T-helper 1 cell treated with Interleukin-12 subunit alpha and Interleukin-12 subunit beta and Interleukin-4 antibody, amounts not matched to agents 30 ng/mL and 1 ng/mL, for 36 hours (primary cell): ENCODE results near the gene TSHZ2. TPM values are rescaled to one million over a fixed set of nuclear protein-coding genes. Genes with fewer than 3 reads are reported as not detected.

Experiments
- intact Hi-C: fragments of 100-400 bp; cut with micrococcal nuclease; formaldehyde crosslinking; loops from one replicate; pipeline ENCODE4 v1.15.1; 2024
- total RNA-seq: library from RNA; stranded (reverse); gene quantifications from 2 replicates; pipeline ENCODE4 v1.2.3, GENCODE V29; 2022

The TSHZ2 gene
- total RNA-seq, 1 donor from 2014 or later = 28.4 TPM

DNA sequence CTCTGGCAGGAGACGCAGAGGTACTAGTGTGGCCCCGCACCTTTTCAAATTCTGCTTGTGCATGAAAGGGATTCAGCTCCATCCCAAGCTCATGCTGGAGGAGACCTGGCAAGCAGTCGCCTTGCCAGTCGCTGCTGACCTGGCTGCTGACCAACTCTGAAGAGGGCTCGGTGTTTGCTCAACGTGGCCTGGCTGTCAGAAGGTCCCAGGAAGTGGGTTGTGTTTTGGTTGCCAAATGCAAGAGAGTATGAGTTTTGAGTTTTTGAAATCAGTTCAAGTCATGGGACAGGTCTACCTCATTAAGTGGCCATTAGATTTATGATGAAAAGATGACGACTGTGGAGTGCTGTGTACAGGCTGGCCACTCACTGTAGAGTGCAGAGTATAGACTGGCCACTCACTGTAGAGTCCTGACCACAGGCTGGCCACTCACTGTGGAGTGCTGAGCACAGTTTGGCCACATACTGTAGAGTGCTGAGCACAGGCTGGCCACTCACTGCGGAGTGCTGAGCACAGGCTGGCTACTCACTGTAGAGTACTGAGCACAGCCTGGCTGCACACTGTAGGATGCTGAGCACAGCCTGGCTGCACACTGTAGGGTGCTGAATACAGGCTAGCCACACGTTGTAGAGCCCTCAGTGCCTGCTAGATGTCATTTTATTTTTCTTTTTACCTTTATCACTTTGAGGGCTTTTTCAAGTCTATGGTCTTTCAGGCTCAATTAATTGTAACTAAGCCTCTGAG, 427.6 kb downstream of the TSHZ2 start:
- intact Hi-C loops = no loop called here

DNA sequence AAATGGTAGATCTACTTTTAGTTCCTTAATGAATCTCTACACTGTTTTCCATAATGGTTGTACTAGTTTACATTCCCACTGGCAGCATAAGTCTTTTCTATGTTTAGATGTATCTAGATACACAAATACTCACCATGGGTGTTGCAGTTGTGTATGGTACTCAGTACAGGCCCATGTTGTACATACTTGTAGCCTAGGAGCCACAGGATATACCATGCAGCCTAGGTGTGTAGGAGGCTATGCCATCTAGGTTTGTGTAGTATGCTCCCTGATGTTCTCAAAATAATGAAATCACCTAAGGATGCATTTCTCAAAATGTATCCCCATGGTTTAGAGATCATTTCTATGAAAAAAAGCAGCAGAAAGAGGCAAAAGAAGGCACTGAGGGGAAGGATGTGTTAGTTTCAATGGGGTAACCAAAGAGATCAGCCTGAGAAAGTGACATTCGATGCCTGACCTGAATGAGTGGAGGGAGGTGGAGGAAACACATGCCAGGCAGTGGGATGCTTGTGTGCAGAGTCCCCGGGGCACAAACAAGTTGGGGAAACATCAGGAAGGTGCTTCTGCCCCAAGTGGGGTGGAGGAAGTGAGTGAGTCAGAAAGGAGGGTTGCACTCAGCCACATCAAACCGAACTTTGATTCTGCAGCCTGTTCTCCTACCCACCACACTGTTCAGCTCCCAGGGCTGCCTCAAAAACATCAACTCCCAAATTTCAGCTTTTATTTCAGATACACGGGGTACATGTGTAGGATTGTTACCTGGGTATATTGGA, 430.3 kb downstream of the TSHZ2 start:
- intact Hi-C loops = loop anchor here (1.0 kb wide), 1 partner anchor 11 kb away; no protein-coding TSS in a partner anchor

DNA sequence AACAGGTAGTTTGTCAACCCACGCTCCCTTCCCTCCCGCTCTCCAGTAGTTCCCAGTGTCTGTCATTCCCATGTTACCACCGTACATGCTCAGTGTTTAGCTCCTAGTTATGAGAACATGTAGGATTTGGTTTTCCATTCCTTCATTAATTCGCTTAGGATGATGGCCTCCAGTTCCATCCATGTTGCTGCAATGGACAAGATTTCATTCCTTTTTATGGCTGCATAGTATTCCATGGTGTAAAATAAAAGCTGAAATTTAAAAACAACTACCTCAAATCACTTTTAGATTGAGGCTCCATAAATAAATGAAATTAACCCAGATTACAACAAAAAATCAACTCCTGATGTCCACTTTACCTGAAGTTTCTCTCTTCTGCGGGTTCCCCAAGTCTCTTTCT, 430.9 kb downstream of the TSHZ2 start:
- intact Hi-C loops = loop anchor here (1.0 kb wide), 1 partner anchor 12 kb away; no protein-coding TSS in a partner anchor

DNA sequence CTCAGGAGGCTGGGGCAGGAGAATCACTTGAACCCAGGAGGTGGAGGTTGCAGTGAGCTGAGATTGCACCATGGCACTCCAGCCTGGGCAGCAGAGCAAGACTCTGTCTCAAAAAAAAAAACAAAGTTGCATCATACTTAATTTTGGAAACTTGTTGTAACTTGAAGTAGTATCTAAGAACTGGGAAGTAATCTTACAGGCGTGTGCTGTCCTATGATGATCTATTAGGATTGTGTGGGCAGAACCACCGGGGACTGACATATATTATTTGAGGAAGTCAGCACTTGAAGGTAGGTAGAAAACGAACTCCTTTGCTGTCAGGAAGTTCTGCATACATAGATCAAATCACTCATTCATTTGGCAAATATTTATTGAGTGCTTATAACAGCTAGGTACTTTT, 433.0 kb downstream of the TSHZ2 start:
- intact Hi-C loops = no loop called here

DNA sequence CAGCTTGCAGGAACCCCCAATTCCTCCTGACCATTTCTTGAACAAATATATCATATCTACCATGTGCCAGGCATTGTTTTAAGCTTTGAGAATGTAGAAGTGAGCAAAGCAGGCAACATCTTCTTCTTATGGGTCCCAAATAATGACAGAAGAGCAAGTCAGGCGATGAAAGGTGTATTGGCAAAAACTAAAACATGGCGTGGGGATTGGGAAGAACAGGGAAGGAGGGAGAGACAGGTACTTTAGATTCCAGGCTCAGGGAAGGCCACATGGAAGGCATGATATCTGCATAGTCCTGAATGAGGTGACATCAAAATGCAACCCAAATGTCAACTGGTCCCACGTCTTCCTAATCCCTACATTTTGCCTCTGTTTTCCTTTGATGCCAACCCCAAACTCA, 434.4 kb downstream of the TSHZ2 start:
- intact Hi-C loops = no loop called here

DNA sequence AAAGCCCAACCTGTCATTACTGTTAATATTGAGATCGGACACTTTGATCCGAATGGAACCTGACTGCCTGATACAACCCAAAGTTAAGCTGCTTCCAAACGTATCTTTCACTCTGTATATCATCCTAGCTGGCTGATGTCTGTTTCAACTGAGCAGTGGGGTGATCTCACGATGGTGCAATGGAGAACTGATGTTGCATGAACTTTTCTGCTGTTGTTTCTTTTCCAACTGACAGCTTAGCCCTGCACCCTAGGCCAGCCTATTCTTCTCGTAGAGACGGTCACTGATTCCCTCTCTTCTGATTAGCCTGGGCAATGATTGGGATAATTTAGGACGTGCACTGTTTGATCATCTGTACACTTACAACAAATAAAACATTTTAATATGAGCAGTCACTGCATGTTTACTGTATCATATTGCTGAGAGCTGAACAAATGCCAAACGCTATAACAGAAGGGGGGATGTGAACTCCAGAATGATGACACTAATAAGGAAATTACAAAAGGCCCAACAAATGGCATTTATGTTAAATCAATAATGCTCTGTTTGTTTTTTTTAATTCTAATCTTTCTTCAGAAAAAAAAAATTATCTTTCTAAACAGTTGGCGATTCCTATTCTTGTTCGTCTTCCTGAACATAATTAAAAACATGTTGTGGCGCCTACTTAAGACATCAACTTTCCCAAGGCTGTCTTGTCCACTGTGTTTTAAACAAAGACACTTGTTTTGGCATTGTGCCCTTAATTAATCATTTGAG, 436.7 kb downstream of the TSHZ2 start:
- intact Hi-C loops = no loop called here

DNA sequence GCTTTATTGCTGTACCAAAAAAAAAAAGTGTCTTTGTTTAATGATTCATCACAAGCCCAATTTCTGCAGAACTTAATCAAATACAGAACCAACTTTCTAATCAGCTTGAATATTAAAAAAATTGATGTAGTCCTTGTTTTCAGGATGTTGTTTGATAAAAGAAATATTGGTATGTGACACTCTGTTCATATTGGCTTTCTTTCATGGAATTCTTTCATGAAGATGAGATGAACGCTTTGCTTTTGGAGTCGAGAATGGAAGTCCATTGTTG, 437.2 kb downstream of the TSHZ2 start:
- intact Hi-C loops = no loop called here

DNA sequence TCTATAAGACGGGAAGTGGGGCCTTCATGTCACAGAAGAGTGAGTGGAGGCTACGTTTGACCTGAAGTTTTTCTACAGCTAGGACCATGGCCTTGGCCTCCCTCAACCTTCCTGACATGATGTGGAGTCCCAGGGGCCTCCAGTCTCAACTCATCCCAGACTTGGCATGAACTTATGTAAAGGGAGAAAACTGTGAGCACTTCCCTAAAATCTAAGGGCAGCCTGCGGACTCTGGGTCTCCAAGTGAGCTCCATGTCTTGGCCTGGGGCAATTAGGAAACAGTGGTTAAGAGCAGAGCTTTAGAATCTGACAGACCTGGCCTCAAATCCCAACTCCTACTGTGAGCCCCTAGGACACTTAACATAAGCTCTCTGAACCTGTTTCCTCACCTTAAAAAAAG, 439.0 kb downstream of the TSHZ2 start:
- intact Hi-C loops = loop anchor here (5.0 kb wide), 1 partner anchor 136 kb away; no protein-coding TSS in a partner anchor

DNA sequence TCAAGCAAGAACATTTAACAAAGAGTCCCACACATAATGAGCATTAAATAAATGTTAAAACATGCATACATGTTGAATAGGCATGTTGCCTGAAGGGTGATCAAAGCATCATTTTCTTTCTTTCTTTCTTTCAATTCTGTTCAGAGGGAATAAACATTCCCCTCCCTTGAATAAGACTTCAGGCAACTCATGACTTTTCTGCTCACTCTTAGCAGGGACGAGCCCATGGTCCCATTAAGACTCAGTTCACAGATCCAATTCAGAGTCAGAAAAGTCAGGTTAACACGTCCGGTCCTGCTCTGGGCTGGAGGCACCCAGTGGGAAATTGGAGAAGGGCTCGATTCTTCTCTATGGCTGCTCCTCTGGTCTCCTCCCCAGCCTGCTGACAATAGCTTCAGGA, 439.7 kb downstream of the TSHZ2 start:
- intact Hi-C loops = loop anchor here (5.0 kb wide), 1 partner anchor 135 kb away; no protein-coding TSS in a partner anchor

DNA sequence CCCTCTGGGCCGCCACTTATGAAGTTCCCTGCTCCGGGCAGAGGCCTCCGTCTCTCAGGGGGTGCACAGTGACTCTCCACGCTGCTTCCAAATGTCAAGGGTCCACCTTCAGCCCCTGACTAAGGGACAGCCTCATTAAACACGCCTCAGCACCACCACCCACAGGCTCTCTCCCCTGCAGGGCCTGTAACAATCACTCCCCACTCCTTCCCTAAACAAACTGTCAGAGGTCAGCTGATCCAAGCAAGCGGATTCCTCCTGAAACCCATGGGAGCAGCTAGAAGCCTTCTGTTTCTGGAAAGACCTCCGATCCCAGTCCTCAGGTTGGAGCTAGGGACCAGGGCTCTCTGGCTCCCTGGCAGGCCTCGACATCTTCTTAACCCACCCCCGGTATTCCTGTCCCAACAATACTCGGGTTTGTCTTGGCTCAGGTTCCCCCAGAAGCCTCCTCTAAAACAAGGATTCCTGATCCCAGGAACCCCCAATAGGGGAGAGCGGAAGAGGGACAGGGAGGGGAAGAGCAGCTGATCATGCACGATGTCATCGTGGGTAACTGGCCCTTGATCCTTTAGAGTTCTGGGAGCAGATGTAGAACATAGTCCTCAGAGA, 440.5 kb downstream of the TSHZ2 start:
- intact Hi-C loops = loop anchor here (1.0 to 5.0 kb wide), 3 partner anchors 135 to 650 kb away; no protein-coding TSS in a partner anchor

DNA sequence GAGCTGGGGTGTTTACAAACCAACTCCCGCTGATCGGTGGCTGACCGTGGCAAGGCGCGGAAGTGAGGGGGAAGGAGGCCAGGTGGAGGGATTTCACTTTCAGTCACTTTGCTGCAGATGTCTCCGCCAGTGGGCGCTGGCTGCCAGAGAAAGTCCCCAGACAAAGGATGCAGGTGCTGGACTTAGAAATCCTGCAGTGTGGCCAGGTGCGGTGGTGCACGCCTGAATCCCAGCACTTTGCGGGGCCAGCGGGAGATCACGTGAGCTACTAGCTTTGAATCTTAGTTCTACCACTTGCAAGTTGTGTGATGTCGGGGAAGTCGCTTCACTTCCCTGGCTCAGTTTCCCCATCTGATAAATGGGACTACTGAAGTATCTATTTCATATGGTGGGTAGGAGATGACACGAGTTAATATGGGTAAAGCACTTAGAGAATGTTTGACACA, 441.1 kb downstream of the TSHZ2 start:
- intact Hi-C loops = loop anchor here (1.0 to 5.0 kb wide), 3 partner anchors 134 to 649 kb away; no protein-coding TSS in a partner anchor

DNA sequence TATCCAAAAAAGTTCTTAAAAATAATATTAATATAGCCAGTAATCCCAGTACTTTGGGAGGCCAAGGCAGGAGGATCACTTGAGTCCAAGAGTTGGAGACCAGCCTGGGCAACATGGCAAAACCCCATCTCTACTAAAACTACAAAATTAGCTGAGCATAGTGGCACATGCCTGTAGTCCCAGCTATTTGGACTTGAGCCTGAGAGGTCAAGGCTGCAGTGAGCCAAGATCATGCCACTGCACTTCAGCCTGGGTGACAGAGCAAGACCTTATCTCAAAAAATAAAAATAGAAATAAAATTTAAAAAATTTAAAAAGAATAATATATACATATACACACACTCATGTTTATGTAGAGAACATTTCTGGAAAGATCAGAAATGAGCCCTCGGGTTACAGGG, 441.7 kb downstream of the TSHZ2 start:
- intact Hi-C loops = loop anchor here (1.0 to 5.0 kb wide), 3 partner anchors 133 to 648 kb away; no protein-coding TSS in a partner anchor

DNA sequence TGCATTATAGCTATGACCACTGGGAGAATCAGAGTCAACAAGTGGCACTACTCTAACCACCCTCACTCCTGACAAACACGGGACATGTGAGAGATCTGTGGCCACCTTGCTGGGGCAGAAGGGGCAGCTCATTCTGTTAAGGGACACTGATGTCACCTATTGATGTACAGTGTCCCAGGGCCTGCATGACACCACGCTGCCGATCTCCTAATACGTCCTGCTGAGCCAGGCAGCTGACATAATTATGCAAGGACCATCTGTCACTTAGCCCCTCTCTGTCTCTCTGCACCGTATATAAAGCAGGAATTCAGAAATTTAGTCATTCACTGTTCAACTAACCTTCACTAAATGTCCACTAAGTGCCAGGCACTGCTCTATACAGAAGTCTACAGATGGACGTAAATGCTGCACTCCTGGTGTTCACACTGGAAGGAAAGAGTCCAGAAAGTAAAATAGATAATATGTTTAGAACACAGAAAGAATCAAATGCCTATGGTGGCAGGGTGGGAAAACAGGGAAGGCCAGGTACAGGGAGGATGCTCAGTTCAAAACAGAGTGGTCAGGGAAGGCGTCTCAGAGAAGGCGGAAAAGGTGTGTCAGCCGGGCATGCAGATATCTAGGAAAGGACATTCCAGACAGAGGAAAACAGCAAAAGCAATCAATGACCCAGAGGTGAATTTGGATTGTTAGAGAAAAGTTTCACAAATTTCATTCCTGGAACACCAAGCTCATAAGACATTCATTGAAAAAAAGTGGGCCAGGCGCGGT, 447.7 kb downstream of the TSHZ2 start:
- intact Hi-C loops = no loop called here

DNA sequence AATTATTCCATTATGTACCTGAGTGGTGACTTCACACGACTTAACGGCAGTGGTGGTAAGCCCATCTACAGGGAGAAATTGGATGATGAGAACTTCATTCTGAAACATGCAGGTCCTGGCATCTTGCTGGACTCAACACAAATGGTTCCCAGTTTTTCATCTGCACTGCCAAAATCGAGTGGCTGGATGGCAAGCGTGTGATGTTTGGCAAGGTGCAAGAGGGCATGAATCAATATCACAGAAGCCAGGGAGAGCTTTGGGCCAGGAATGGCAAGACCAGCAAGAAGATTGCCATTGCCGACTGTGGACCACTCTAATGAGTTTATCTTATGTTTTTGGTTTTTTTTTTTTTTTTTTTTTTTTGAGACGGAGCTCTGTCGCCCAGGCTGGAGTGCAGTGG, 449.2 kb downstream of the TSHZ2 start:
- intact Hi-C loops = no loop called here

DNA sequence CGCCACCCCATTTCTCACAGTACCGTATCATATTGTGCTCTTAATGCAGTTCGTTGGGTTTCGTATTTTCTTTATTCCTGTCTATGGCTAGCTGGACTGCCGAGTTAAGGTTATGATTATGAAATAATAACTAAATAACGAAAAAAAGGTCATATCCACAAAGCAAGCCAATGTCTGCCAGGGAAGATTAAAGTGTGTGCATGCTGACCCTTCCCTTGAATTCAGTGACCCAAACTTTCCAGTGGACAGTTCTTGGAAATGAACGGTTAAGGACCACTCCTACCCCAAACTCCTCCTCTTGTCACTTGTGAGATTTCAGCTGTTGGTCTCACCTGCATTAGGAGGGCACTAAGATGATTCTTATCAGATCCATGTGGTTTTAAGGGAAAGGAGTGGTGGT, 449.9 kb downstream of the TSHZ2 start:
- intact Hi-C loops = no loop called here

DNA sequence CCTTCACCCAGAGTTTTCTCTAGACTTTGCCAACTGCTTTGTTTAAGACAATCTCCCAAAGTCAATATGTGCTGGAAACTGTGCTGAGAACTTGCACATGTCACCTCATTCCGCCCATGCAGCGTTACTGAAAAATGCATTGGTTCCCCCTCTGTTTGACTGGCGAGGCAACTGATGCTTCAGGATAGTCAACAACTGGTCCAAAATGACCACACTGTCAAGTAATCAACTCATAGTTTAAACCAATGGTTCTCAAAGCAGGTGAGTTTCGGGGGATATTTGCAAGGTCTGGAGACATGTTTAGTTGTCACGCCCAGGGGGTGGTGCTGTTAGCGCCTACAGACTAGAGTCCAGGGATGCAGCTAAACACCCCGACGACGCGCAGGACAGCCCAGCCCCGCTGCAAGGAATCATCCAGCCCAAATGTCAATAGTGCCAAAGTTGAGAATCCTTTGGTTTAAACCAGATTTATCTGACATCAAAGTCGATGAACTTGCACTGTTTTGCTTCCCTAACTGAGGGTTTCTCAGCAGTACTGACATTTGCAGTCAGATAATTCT, 451.5 kb downstream of the TSHZ2 start:
- intact Hi-C loops = no loop called here

DNA sequence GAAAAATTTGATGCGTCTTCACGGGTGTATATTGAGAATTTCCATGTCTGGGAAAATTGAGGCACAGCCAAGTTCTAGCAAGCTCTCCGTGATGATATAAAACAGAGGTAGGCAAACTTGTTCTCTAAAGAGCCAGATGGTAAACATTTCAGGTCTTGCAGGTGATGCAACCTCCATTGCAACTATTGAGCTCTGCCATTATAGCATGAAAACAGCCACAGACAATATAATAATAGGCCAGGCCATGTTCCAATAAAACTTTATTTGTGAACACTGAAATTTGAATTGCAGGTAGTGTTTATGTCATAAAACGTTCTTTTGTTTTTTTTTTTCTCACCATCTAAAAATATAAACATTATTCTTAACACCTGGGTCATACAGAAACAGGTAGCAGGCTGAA, 453.3 kb downstream of the TSHZ2 start:
- intact Hi-C loops = no loop called here

DNA sequence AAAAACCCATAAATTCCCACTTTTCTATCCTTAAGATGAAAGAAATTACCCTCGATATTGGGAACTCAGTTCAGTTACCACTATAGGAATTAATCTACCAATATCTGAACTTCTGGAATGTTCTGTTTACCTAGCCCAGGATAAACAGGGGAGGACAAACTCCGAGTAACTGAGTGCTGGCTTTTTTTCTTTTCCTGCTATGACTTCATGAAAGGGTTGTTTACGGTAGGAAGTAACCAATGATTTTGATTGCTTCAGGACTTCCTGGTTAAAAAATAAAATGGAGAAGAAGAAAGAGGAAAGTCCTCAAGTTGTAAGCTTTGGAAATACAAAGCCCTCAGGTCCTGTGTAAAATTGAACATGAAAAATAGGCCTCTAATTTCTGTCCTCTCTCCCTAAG, 453.8 kb downstream of the TSHZ2 start:
- intact Hi-C loops = no loop called here

DNA sequence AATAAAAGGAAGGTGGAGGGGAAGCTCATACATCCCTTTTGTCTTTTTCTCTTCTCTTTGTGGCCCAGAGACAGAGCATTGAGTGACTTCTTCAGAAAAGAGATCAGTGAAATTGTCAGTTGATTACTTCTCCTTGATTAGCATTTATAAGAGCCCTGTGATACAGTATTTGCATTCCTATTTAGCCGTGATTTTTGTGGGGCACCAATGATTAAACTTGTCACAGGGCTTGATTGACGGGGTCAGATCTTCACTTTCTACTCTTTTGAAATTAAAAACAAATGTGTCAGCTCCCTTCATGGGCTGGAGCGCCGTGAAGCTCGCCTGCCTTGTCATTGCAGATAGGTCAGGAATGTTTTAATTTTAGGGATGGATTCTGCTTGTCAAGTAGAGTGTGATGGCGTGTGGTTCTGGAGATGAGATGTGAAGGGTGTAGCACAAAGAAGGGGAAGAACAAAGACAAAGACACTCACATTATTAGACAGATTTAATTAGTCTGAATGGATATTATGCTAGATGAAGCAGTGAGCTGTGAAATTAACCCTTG, 454.7 kb downstream of the TSHZ2 start:
- intact Hi-C loops = no loop called here

DNA sequence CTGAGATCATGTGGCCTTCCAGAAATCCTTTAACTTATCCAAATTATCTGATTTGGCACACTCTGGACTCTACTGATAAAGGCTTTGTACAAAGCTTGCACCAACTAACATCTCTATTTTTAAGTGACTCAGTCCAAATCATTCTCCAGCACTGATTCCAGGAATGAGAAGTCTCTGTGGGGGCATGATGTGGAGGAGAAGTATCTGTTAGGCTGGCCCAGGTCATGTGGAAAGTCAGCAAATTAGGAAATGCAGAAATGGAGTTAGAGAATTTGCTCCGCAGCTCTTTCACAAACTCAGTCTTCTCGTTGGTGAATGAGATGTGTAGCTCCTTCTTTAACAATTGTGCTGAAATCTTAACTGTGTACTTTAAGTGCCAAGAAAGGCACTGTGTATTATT, 455.8 kb downstream of the TSHZ2 start:
- intact Hi-C loops = no loop called here
